GM18519 (cell line): ENCODE data around the gene EGF.
"Not testable (repeated sequence)": the region's sequence is repeated elsewhere in the genome, so short reads cannot be mapped to it uniquely, and the experiment has no call there.

Source experiments
- ATAC-seq: cut with Tn5 transposase; IDR thresholded peaks from one replicate; pipeline ENCODE4 v1.9.1; 2021; ENCODE audit warnings: mild to moderate bottlenecking, moderate library complexity; ENCODE audit not compliant: unreplicated experiment, low FRiP score

EGF gene

GRCh38 chr4:109912706-109913595 is at the start of gene EGF:
Gene EGF (plus strand): TSS chr4:109912883. CDS start chr4:109913336, 453 bp downstream.
- no peak for ATAC-seq

GRCh38 chr4:109864134-109864533 is 48.5 kb upstream of the EGF start:
- ATAC-seq: no peak

- no peak for ATAC-seq
Observed at GRCh38 chr4:109870061-109870460, 42.6 kb upstream of the EGF start.

GRCh38 chr4:109872065-109872464 is 40.6 kb upstream of the EGF start:
- no peak for ATAC-seq

- ATAC-seq: no peak
Observed at GRCh38 chr4:109872950-109873656, 39.6 kb upstream of the EGF start.

GRCh38 chr4:109873791-109874514 is 38.7 kb upstream of the EGF start:
- ATAC-seq: no peak

- ATAC-seq: no peak
Observed at GRCh38 chr4:109875106-109875505, 37.6 kb upstream of the EGF start.

- not testable (repeated sequence) for ATAC-seq
Observed at GRCh38 chr4:109875553-109875952, 37.1 kb upstream of the EGF start.

GRCh38 chr4:109876634-109877265 is 35.9 kb upstream of the EGF start:
- ATAC-seq: no peak

GRCh38 chr4:109877400-109877799 is 35.3 kb upstream of the EGF start:
- ATAC-seq: peak; percentile 97

GRCh38 chr4:109878355-109878754 is 34.3 kb upstream of the EGF start:
- no peak for ATAC-seq

GRCh38 chr4:109879081-109879480 is 33.6 kb upstream of the EGF start:
- ATAC-seq: no peak

- ATAC-seq: no peak
Observed at GRCh38 chr4:109879636-109880314, 32.9 kb upstream of the EGF start.

- ATAC-seq: no peak
Observed at GRCh38 chr4:109886303-109886702, 26.4 kb upstream of the EGF start.

GRCh38 chr4:109887071-109887470 is 25.6 kb upstream of the EGF start:
- ATAC-seq: no peak

GRCh38 chr4:109890076-109890475 is 22.6 kb upstream of the EGF start:
- ATAC-seq: no peak

- ATAC-seq: no peak
Observed at GRCh38 chr4:109902559-109903251, 10.0 kb upstream of the EGF start.

GRCh38 chr4:109908731-109909130 is 4.0 kb upstream of the EGF start:
- ATAC-seq: no peak

- ATAC-seq: no peak
Observed at GRCh38 chr4:109910256-109910655, 2.4 kb upstream of the EGF start.
